ENCODE measurements around the gene ADAM19. TPM values are rescaled to one million over a fixed set of nuclear protein-coding genes. Genes with fewer than 3 reads are reported as not detected.

The ADAM19 gene
- polyA plus RNA-seq, 5 donors, result 14.2 to 22.2 (median 16.0) TPM

GRCh38 chr5:157464519-157465171, 110.9 kb downstream of the ADAM19 start:
- no peak for DNase-seq

GRCh38 chr5:157463621-157464518, 111.7 kb downstream of the ADAM19 start:
- no peak for DNase-seq

GRCh38 chr5:157463081-157463480, 112.5 kb downstream of the ADAM19 start:
- DNase-seq, result no peak

GRCh38 chr5:157460921-157461792, 114.4 kb downstream of the ADAM19 start:
- DNase-seq, result no peak

DNA sequence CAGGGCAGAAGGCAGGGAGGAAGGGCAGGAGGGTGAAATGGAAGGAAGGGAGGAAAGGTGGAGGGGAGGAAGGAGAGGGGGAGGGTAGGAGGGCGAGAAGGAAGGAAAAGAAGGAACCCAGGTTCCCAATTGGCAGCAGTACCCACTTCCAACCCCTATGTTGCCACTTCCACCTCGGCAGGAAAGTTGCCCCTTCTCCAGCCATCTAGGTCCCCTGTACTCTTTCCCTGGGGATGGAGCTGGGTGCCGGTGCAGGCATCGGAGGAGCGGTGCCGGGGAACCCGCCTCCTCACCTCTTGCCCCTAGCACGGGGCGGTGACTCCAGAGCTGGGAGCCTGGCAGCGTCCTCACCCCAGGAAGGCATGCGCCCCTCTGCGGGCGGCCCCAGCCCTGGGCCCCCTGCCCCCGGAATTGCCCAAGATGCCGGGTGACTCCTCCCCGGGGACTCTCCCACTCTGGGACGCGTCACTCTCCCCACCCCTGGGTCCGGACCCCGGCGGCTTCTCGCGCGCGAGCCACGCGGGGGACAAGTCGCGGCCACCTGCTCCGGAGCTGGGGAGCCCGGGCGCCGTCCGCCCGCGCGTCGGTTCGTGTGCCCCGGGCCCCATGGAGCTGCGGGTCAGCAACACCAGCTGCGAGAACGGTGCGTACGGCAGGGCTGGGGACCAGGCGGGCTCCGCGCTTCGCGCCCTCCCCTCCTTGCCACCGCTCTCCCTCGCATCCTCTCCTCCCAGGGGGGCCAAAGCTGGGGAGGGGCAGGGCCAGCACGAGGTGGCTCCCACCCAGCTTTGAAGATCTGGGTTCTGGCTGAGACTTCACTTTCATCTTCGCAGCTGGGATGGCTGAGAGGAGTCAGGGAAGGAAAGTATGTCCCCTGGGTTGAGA, 115.6 kb downstream of the ADAM19 start, which contains the start of gene NIPAL4:
NIPAL4 (plus strand) TSS at position 499 of the 885 bp plus-strand sequence; CDS start at position 607, 108 bp downstream.
- DNase-seq, result no peak

GRCh38 chr5:157458835-157459234, 116.7 kb downstream of the ADAM19 start:
- no peak for DNase-seq

GRCh38 chr5:157457391-157457790, 118.2 kb downstream of the ADAM19 start:
- no peak for DNase-seq

DNA sequence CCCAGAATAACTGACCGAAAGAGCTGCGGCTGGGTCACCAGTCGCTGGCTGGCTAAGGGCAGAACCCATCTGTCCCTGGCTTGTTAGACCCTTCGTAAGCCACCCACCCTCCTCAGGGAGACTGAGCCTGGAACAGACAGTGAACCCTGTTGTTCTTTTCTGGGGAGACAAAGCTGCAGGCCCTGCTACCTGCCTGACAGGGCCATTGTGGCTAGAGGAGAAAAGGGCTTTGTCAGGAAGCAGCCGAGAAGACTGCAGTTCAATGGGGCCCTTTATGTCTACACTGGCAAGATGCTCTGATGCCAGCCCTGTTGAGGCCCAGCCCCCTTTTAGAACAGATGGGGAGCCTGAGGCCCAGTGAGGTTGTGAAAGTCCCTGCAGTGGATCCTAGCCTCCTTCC, 119.3 kb downstream of the ADAM19 start:
- DNase-seq, result no peak

GRCh38 chr5:157455057-157455456, 120.5 kb downstream of the ADAM19 start:
- DNase-seq, result no peak

DNA sequence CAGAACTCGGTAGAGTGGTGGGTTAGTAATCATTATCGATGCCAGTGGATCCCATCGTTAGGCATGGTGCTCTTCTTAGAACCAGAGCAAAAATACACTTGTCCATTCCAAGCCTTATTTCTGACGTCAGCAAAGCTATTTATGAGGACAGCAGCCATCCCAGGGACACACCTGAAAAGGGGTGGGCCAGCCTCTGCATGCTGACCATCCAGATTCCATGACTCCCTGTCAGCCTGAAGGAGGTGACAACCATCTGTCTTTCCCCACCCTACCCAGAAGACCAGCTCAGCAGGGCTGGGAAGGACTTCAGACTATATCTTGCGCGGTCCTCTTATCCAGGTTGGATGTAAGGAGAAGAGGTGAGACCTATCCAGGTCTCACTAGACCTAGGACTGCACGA, 121.3 kb downstream of the ADAM19 start:
- no peak for DNase-seq

DNA sequence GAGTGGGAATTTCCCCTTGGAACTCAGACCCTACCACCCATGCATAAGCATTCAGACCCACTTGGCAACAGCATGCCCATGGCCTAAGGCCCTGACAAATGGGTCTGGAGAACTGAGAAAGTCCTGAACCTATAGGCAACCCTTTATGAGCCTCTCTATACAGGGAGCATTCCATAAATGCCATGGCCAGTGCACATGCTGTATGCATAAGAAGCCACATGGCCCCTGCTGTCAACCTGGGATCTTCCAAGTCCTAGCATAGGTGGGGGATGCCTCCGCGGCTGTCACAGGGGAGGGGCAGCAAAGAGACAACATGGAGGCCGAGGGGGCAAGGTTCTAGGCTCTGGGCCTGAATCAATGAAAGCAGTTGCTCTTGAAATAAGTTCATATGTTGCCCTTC, 123.8 kb downstream of the ADAM19 start:
- DNase-seq, result no peak

DNA sequence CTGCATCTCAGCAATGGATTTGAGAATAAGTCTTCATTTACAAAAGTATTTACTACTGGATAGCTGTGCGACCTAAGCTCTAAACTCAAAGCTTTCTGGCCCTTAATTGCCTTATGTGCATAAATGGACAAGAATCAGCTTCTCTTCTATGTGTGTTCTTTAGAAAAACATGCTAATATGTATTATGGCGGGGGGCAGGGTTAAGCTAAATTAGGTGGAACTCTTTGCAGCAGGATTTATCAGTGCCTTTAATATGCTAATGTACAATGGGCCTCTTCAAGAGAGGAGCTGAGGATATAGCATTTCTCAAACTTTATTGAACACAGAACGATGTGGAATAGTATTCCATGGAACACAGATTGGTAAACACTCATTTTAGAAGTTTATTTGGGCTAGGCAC, 125.6 kb downstream of the ADAM19 start:
- DNase-seq, result no peak

DNA sequence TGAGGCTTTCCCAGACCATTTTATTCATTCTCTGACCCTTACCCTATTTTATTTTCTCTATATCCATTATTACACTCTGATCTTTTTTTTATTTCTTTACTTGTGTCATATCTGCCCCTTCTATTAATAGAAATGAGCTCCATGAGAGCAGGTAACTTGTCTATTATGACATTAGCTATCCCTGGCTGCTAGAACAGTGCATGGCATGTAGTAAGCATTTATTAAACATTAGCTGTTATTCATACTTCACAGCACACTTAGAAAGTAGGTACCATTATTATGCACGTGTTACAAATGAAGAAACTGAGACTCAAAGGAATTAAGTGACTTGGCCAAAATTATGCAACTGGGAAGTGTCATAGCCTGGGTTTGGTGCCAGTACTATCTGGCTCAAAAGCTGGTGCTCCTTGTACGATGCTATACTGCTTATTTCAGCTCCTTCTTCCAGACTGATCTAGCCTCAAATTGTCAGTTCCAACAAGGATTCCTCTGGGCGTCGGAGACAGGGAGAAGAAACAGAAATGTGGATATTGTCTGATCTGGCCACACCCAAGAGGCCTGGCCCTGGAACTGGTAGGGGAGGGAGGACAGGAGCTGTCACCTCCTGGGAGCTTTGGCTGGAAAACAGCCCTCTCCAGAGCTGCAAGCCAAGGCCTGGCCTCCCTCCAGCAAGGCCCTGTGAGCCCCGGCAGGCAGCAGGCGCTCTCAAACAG, 126.4 kb downstream of the ADAM19 start:
- peak; percentile 30 to 42 for DNase-seq

GRCh38 chr5:157447201-157447637, 128.4 kb downstream of the ADAM19 start:
- peak; percentile 39 to 45 for DNase-seq

DNA sequence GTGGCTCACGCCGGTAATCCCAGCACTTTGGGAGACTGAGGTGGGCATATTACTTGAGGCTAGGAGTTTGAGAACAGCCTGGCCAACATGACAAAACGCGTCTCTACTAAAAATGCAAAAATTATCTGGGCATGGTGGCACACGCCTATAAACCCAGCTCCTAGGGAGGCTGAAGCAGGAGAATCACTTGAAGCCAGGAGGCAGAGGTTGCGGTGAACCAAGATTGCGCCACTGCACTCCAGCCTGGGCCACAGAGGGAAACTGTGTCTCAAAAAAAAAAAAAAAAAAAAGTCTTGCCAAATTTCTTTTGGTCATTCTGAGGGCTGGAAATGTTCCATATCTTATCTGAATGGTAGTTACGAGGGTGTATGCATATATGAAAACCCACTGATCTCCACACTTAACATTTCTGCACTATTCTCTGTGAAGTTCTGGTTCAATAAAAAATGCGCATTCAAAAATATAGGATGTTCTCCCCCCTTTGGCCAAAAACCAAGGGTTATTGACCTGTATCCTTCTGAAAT, 129.1 kb downstream of the ADAM19 start:
- no peak for DNase-seq

- no peak for DNase-seq
These were observed 129.7 kb downstream of the ADAM19 start for GRCh38 chr5:157445745-157446411.

GRCh38 chr5:157444224-157444623, 131.4 kb downstream of the ADAM19 start:
- no peak for DNase-seq

GRCh38 chr5:157443041-157443549, 132.5 kb downstream of the ADAM19 start:
- DNase-seq, result no peak

DNA sequence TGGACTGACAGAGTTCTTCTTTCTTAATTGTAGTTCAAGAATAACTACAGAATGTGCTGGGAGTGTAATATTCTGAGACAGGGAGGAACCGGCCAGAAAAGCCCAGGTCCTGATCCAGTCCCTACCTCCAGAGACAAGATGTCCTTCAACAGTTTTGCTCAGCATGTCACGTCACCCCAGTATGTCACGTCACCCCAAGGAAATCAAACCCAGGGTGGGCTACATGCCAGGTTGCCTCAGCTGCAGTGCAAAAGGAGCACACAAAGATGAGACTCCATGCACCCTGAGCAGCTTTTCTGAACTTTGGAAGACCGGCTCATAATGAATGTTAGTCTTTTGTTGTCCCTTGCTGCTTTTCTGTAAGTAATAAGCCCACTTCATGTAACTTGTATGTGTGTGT, 141.5 kb downstream of the ADAM19 start:
- DNase-seq, result no peak

Measured in right lung (tissue), 5 donors.